Keratinocyte (primary cell): ENCODE measurements around the gene MFSD11.

ENCODE experiments used
- EZH2 ChIP-seq: IDR thresholded peaks from one replicate; pipeline ENCODE4 v1.6.1; 2012; ENCODE audit warnings: inconsistent platforms, mild to moderate bottlenecking, low read length, moderate library complexity
- TF ChIP-seq, protein P1 (sequence below), 3 experiments: IDR thresholded peaks in 1 of 3; conservative IDR thresholded peaks in 1 of 3; optimal IDR thresholded peaks in 1 of 3; 2 replicates in 2 of 3; 3 replicates in 1 of 3; pipeline versions ENCODE3 to v1.5.1; 2011; ENCODE audit warnings: low read length in 3 of 3, mild to moderate bottlenecking in 3 of 3, moderate library complexity in 2 of 3, control low read depth in 1 of 3, inconsistent platforms in 1 of 3; ENCODE audit not compliant: insufficient read depth in 2 of 3; ENCODE audit errors: extremely low read depth in 1 of 3

- TF ChIP-seq, protein P1, sequence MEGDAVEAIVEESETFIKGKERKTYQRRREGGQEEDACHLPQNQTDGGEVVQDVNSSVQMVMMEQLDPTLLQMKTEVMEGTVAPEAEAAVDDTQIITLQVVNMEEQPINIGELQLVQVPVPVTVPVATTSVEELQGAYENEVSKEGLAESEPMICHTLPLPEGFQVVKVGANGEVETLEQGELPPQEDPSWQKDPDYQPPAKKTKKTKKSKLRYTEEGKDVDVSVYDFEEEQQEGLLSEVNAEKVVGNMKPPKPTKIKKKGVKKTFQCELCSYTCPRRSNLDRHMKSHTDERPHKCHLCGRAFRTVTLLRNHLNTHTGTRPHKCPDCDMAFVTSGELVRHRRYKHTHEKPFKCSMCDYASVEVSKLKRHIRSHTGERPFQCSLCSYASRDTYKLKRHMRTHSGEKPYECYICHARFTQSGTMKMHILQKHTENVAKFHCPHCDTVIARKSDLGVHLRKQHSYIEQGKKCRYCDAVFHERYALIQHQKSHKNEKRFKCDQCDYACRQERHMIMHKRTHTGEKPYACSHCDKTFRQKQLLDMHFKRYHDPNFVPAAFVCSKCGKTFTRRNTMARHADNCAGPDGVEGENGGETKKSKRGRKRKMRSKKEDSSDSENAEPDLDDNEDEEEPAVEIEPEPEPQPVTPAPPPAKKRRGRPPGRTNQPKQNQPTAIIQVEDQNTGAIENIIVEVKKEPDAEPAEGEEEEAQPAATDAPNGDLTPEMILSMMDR (optimal IDR thresholded peaks at IDR 0.05 in 1 of 3, IDR thresholded peaks at IDR 0.05 in 1 of 3, conservative IDR thresholded peaks at IDR 0.05 in 1 of 3; ENCODE audit: extremely low read depth in 1 of 3, insufficient read depth in 2 of 3, low read length in 3 of 3), result no peak
- no peak for TF ChIP-seq EZH2
These were observed 2.9 kb upstream of the MFSD11 start for GRCh38 chr17:76735006-76735405.
